Caco-2 (cell line): ENCODE measurements around the gene LRRC28. TPM values are rescaled to one million over a fixed set of nuclear protein-coding genes. Genes with fewer than 3 reads are reported as not detected.
A peak's percentile ranks its signal among the peaks of the same experiment; 100 is the strongest.

Experiments used
- BruUV-seq: library from RNA; stranded (reverse); fragments of 400-500 nt; replicated peaks from 2 replicates; lab custom pipeline; 2021; lab: Mats Ljungman, UMichigan
- CTCF ChIA-PET: fragments of 300-600 bp; sonication (Branson Sonifier 250); formaldehyde crosslinking; loops from one replicate; lab custom pipeline; 2022; ENCODE audit warnings: antibody characterized with exemption; lab: Charles Lee
- POLR2A ChIA-PET: fragments of 300-600 bp; sonication (Branson Sonifier 250); formaldehyde crosslinking; loops from one replicate; lab custom pipeline; 2022; ENCODE audit warnings: antibody characterized with exemption; lab: Charles Lee
- DNase-seq, 2 experiments: peaks; one replicate each; pipeline versions ENCODE4 v3.0.0 to v3.0.0-alpha.2; 2020 to 2022
- H3K27me3 ChIP-seq: replicated peaks from 2 replicates; pipeline ENCODE4 v1.6.0; 2011; ENCODE audit warnings: low read length; ENCODE audit not compliant: control insufficient read depth, insufficient read depth
- H3K36me3 ChIP-seq: 2 replicates; pipeline ENCODE4 v1.5.1; 2011; ENCODE audit warnings: low read length; ENCODE audit not compliant: control insufficient read depth, insufficient read depth
- H3K4me1 ChIP-seq: fragments of 250-450 bp; sonication (Bioruptor Pico); 2 replicates; pipeline ENCODE4 v1.5.1; 2020; ENCODE audit warnings: mild to moderate bottlenecking
- H3K4me3 ChIP-seq: 2 replicates; pipeline ENCODE4 v1.5.1; 2011; ENCODE audit warnings: low read depth, mild to moderate bottlenecking, control low read depth, low read length
- H3K9me3 ChIP-seq: fragments of 250-450 bp; sonication (Bioruptor Pico); 2 replicates; pipeline ENCODE4 v1.5.1; 2020; ENCODE audit warnings: mild to moderate bottlenecking, moderate library complexity
- H3K27ac Mint-ChIP-seq: one replicate; pipeline ENCODE4 v1.8.0; 2022; ENCODE audit warnings: mixed read lengths; ENCODE audit not compliant: unreplicated experiment
- H3K27me3 Mint-ChIP-seq: one replicate; pipeline ENCODE4 v1.8.0; 2022; ENCODE audit warnings: mixed read lengths; ENCODE audit not compliant: insufficient read depth, unreplicated experiment
- H3K36me3 Mint-ChIP-seq: one replicate; pipeline ENCODE4 v1.8.0; 2022; ENCODE audit warnings: mild to moderate bottlenecking, mixed read lengths; ENCODE audit not compliant: insufficient read depth, unreplicated experiment
- H3K4me1 Mint-ChIP-seq: one replicate; pipeline ENCODE4 v1.8.0; 2022; ENCODE audit warnings: low read depth, mixed read lengths; ENCODE audit not compliant: unreplicated experiment
- H3K4me3 Mint-ChIP-seq: one replicate; pipeline ENCODE4 v1.8.0; 2022; ENCODE audit warnings: mild to moderate bottlenecking, moderate library complexity, mixed read lengths; ENCODE audit not compliant: unreplicated experiment
- H3K9me3 Mint-ChIP-seq: one replicate; pipeline ENCODE4 v1.8.0; 2022; ENCODE audit warnings: mixed read lengths; ENCODE audit not compliant: unreplicated experiment
- CTCF ChIP-seq, 2 experiments: fragments of 200-600 bp in 1 of 2; IDR thresholded peaks; 1 replicate in 1 of 2; 2 replicates in 1 of 2; pipeline versions ENCODE4 v1.5.1 to v1.8.0; 2011 to 2022; ENCODE audit warnings: antibody characterized with exemption in 1 of 2, control low read depth in 1 of 2, inconsistent platforms in 1 of 2, low read depth in 1 of 2, low read length in 1 of 2, mild to moderate bottlenecking in 1 of 2, moderate library complexity in 1 of 2; ENCODE audit not compliant: insufficient read depth in 1 of 2, severe bottlenecking in 1 of 2, unreplicated experiment in 1 of 2
- intact Hi-C: fragments of 100-400 bp; cut with micrococcal nuclease; formaldehyde crosslinking; loops from one replicate; pipeline ENCODE4 v1.10.0; 2022; ENCODE audit not compliant: unreplicated experiment
- total RNA-seq: library from RNA; stranded (reverse); gene quantifications from 2 replicates; pipeline ENCODE4 v1.2.3, GENCODE V29; 2022

The LRRC28 gene
- total RNA-seq, 1 experiment from 2014 or later = 17.8 TPM

GRCh38 chr15:99361545-99362185, 110.4 kb downstream of the LRRC28 start:
- Mint-ChIP-seq H3K27ac (no peak overlapping the region), H3K9me3 (no peaks in the 10 kb centered on the region), H3K36me3 (no peaks in the 10 kb centered on the region), H3K4me1 (no peaks in the 10 kb centered on the region), H3K27me3 (no peaks in the 10 kb centered on the region), H3K4me3 (no peak overlapping the region)
- CTCF ChIA-PET = no interaction called here
- Histone ChIP-seq H3K27me3 (no peaks in the 10 kb centered on the region), H3K36me3 (no peaks in the 10 kb centered on the region), H3K9me3 (no peaks in the 10 kb centered on the region; the same call in 1 of the 2 replicates), H3K4me3 (no peak overlapping the region), H3K4me1 (no peaks in the 10 kb centered on the region)
- TF ChIP-seq CTCF (IDR thresholded peaks at IDR 0.05; ENCODE audit: insufficient read depth in 1 of 2, low read depth in 1 of 2, low read length in 1 of 2, severe bottlenecking in 1 of 2, unreplicated experiment in 1 of 2) = peak in 1 of 2 experiments; percentile 61
- BruUV-seq = no TSS peak
- POLR2A ChIA-PET = no interaction called here
- intact Hi-C loops = loop anchor here (5.0 kb wide), 1 partner anchor 74 kb away; no protein-coding TSS in a partner anchor
- DNase-seq = no peak

GRCh38 chr15:99365242-99365641, 114.0 kb downstream of the LRRC28 start:
- no peaks in the 10 kb centered on the region for H3K36me3 Mint-ChIP-seq
- Histone ChIP-seq H3K4me1 (no peaks in the 10 kb centered on the region), H3K9me3 (no peaks in the 10 kb centered on the region; the same call in 1 of the 2 replicates), H3K4me3 (no peak overlapping the region), H3K36me3 (no peaks in the 10 kb centered on the region), H3K27me3 (no peaks in the 10 kb centered on the region)
- POLR2A ChIA-PET = no interaction called here
- intact Hi-C loops = no loop called here
- no peaks in the 10 kb centered on the region for H3K27me3 Mint-ChIP-seq
- no peaks in the 10 kb centered on the region for H3K4me1 Mint-ChIP-seq
- CTCF ChIA-PET = no interaction called here
- no TSS peak for BruUV-seq
- H3K27ac Mint-ChIP-seq = no peak overlapping the region
- no peak overlapping the region for H3K4me3 Mint-ChIP-seq
- DNase-seq = no peak
- TF ChIP-seq CTCF (IDR thresholded peaks at IDR 0.05; ENCODE audit: insufficient read depth in 1 of 2, low read depth in 1 of 2, low read length in 1 of 2, severe bottlenecking in 1 of 2, unreplicated experiment in 1 of 2) = no peak
- no peaks in the 10 kb centered on the region for H3K9me3 Mint-ChIP-seq

GRCh38 chr15:99366013-99366412, 114.7 kb downstream of the LRRC28 start:
- TF ChIP-seq CTCF (IDR thresholded peaks at IDR 0.05; ENCODE audit: insufficient read depth in 1 of 2, low read depth in 1 of 2, low read length in 1 of 2, severe bottlenecking in 1 of 2, unreplicated experiment in 1 of 2) = no peak
- DNase-seq = no peak
- no peak overlapping the region for H3K4me3 Mint-ChIP-seq
- intact Hi-C loops = no loop called here
- no peaks in the 10 kb centered on the region; the same call in 1 of the 2 replicates for H3K9me3 ChIP-seq
- H3K36me3 ChIP-seq = no peaks in the 10 kb centered on the region
- H3K27ac Mint-ChIP-seq = no peak overlapping the region
- H3K4me3 ChIP-seq = no peak overlapping the region
- H3K27me3 Mint-ChIP-seq = no peaks in the 10 kb centered on the region
- H3K4me1 ChIP-seq = no peaks in the 10 kb centered on the region
- no peaks in the 10 kb centered on the region for H3K9me3 Mint-ChIP-seq
- H3K4me1 Mint-ChIP-seq = no peaks in the 10 kb centered on the region
- H3K36me3 Mint-ChIP-seq = no peaks in the 10 kb centered on the region
- ChIA-PET CTCF (no interaction called here), POLR2A (no interaction called here)
- no TSS peak for BruUV-seq
- no peaks in the 10 kb centered on the region for H3K27me3 ChIP-seq
